ENCODE measurements around the gene TOP2B.

Gene TOP2B

DNA sequence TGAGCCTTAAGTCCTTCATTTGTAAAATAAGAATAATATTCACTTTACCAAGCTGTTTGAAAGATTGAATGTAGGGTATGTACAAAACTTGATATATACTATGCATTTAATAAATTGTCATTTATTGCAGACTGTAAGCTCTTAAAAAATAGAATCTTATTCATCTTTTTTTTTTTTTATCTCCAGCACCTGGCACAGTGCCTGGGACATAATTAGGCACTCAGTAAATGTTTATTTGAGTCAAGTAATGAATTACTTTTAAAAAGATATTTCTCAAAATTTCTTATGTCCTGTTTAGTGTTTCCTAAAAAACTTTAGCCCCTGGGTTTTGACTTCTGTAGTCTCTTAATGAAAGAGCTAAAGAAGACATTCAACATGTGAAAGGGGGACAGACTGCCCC is 71.7 kb downstream of the TOP2B start:
- DNase-seq (ENCODE audit: low spot score in 2 of 2) = no peak
- Mint-ChIP-seq H3K4me3 (no peak overlapping the region), H3K4me1 (no peaks in the 10 kb centered on the region), H3K27ac (ENCODE audit: low read depth) (no peak overlapping the region), H3K9me3 (no peaks in the 10 kb centered on the region), H3K36me3 (ENCODE audit: insufficient read depth) (peaks cover 6% of the 10 kb centered on the region), H3K27me3 (no peaks in the 10 kb centered on the region)
- no peak for ATAC-seq (replicated peaks; ENCODE audit: extremely low read depth, poor library complexity, severe bottlenecking)

DNA sequence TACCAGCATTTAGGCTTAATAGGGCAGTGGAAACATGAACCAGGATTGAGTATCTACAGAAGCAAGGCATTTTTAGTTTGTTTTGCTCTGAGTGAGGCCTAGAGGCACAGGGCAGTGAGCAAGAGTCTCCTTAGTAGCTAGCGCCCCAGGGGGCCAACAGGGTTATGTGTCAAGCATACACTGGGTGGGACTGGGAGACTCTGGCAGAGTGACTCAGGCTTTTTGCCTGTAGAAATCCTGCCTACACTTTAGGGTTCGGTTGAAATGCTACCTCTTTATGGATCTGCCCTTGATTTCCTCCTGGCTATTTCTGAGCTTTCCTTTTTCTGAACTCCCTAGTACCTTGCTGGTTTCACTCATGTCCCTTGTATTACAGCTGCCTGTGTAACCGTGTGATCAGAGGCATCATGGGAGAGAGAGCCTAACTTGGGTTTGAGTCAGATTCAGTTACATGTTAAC is 72.2 kb downstream of the TOP2B start:
- Mint-ChIP-seq H3K4me3 (no peak overlapping the region), H3K36me3 (ENCODE audit: insufficient read depth) (peaks cover 5% of the 10 kb centered on the region), H3K9me3 (no peaks in the 10 kb centered on the region), H3K27me3 (no peaks in the 10 kb centered on the region), H3K4me1 (no peaks in the 10 kb centered on the region), H3K27ac (ENCODE audit: low read depth) (no peak overlapping the region)
- DNase-seq (ENCODE audit: low spot score in 2 of 2) (no peak), ATAC-seq (replicated peaks; ENCODE audit: extremely low read depth, poor library complexity, severe bottlenecking) (no peak)

DNA sequence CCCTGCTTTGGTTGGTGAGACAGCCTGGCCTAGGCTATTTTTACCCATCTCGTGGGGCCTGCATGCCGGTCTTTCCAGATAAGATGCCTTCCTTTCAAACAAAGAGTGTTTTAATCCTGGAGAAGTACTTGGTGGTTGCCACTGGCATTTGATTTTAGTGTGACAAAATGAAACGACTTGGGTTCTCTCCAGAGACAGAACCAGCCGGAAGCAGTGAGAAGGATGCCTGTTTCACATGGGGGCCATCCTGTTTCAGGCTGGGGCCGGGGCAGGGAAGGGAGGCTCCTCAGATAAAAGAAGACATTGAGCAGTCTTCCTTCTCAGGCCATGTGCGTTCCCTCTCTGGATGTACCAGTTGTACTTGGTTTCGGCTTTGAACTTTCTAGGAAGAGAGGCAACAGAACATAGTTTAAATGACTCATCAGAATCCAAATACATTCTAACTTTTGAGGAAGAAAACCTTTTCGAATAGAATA is 74.9 kb downstream of the TOP2B start:
- ATAC-seq (replicated peaks; ENCODE audit: extremely low read depth, poor library complexity, severe bottlenecking) (no peak), DNase-seq (ENCODE audit: low spot score in 2 of 2) (no peak)
- H3K9me3 Mint-ChIP-seq = no peaks in the 10 kb centered on the region
- H3K4me1 Mint-ChIP-seq = no peaks in the 10 kb centered on the region
- no peaks in the 10 kb centered on the region for H3K36me3 Mint-ChIP-seq (ENCODE audit: insufficient read depth)
- peaks cover under 1% of the 10 kb centered on the region for H3K27me3 Mint-ChIP-seq
- no peak overlapping the region for H3K27ac Mint-ChIP-seq (ENCODE audit: low read depth)
- no peak overlapping the region for H3K4me3 Mint-ChIP-seq

DNA sequence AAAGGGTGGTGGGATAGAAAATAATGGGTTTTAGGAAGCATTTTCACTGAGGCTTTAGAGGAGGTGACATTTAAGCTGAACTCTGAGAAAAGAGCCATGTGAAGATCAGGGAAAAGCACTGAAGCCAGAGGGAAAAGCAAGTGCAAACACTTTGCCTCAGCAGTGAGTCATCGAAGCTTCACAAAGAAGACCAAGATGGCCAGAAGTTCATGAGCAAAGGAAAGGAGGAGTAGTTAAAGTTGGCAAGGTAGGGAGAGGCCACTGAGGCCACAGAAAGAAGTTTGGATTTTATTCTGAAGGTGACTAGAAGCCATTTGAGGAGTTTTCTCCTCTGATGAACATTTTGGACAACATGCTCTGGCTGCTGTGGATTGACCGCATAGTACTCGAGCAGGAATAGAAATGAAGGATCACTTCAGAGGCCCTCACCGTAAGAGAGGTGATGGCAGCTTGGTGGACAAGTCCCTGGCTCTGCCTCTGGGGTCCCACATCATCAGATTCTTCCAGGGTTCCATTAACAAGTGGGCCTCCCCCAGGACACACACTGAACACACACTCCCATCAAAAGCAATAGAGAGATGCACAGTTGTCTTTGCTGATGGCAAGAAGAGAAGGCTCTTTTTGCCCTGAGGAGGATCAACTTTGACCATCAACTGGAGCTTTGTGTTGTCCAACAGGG is 75.5 kb downstream of the TOP2B start:
- H3K27me3 Mint-ChIP-seq = peaks cover 6% of the 10 kb centered on the region
- H3K27ac Mint-ChIP-seq (ENCODE audit: low read depth) = no peak overlapping the region
- ATAC-seq (replicated peaks; ENCODE audit: extremely low read depth, poor library complexity, severe bottlenecking) (no peak), DNase-seq (ENCODE audit: low spot score in 2 of 2) (no peak)
- no peaks in the 10 kb centered on the region for H3K36me3 Mint-ChIP-seq (ENCODE audit: insufficient read depth)
- H3K4me1 Mint-ChIP-seq = no peaks in the 10 kb centered on the region
- H3K4me3 Mint-ChIP-seq = no peak overlapping the region
- H3K9me3 Mint-ChIP-seq = no peaks in the 10 kb centered on the region

DNA sequence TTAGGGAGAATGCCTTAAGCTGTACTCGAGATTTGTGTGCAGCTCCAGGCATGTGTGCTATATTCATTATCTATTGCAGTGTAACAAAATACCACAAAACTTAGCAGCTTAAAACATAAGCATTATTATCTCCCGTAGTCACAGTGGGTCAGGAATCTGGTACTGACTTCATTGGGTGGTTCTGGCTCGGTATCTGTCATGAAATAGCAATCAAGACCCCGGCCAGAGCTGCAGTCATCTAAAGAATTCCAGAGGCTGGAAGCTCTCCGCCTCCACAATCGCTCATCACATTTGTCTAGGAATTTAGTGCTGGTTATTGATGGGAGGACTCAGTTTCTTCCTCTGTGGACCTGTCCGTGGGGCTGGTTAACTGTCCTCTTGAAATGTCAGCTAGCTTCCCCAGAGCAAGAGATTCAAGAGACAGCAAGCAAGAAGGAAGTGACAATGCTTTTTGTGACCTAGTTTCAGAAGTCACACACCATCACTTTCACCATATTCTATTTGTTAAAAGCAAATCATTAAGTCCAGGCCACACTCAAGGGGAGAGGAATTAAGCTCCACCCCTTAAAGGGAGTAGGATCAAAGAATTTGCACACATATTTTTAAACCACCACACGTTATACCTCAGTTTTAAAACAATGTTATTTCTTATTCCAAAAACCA is 76.1 kb downstream of the TOP2B start:
- Mint-ChIP-seq H3K4me1 (no peaks in the 10 kb centered on the region), H3K27me3 (peaks cover 13% of the 10 kb centered on the region)

DNA sequence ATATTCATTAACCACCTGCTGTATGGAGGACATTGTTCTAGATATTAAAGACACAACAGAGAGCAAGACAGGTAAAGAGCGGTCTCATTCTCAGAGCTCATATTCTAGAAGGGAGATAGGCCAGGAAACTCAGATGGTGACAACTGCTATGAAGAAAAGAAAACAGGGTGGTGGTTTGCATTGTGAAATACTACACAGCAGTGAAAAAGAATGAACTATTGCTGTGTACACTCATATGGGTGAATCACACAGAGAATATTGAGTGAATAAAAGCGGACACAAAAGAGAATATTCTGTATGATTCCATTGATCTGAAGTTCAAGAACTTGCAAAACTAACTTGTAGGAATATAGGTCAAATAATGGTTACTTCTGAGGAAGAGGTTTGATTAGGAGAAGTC is 76.7 kb downstream of the TOP2B start:
- Mint-ChIP-seq H3K27ac (ENCODE audit: low read depth) (peak overlapping the region; percentile 21), H3K27me3 (peaks cover 19% of the 10 kb centered on the region), H3K9me3 (no peaks in the 10 kb centered on the region), H3K36me3 (ENCODE audit: insufficient read depth) (no peaks in the 10 kb centered on the region), H3K4me3 (no peak overlapping the region), H3K4me1 (no peaks in the 10 kb centered on the region)
- DNase-seq (ENCODE audit: low spot score in 2 of 2) (no peak), ATAC-seq (replicated peaks; ENCODE audit: extremely low read depth, poor library complexity, severe bottlenecking) (no peak)

More for the DNA sequence above, 76.1 kb downstream of the TOP2B start:
- ATAC-seq (replicated peaks; ENCODE audit: extremely low read depth, poor library complexity, severe bottlenecking) = no peak
- H3K27ac Mint-ChIP-seq (ENCODE audit: low read depth) = peak overlapping the region; percentile 21
- no peak for DNase-seq (ENCODE audit: low spot score in 2 of 2)
- H3K36me3 Mint-ChIP-seq (ENCODE audit: insufficient read depth) = no peaks in the 10 kb centered on the region
- H3K9me3 Mint-ChIP-seq = no peaks in the 10 kb centered on the region
- no peak overlapping the region for H3K4me3 Mint-ChIP-seq

DNA sequence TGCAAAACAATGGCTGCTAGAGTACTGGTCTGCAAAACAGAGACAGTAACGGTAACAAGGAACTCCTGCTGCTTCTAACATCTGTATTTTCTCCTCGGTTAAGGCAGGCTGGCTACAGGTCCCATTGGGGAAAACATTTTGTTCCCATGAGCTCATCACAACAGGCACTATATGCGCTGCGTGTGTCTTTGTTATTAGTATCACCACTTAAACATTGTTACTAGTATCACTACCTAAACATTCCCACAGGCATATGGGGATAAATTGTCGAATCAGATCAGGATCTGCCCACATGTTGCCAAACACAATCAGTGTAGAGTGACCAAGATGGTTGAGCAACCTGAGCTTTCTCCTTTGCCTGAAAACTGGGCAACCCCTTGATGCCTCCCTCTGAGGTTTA is 77.2 kb downstream of the TOP2B start:
- DNase-seq (ENCODE audit: low spot score in 2 of 2) (no peak), ATAC-seq (replicated peaks; ENCODE audit: extremely low read depth, poor library complexity, severe bottlenecking) (no peak)
- H3K4me3 Mint-ChIP-seq = no peak overlapping the region
- H3K9me3 Mint-ChIP-seq = no peaks in the 10 kb centered on the region
- peak overlapping the region; percentile 21 for H3K27ac Mint-ChIP-seq (ENCODE audit: low read depth)
- no peaks in the 10 kb centered on the region for H3K4me1 Mint-ChIP-seq
- H3K27me3 Mint-ChIP-seq = peaks cover 23% of the 10 kb centered on the region
- no peaks in the 10 kb centered on the region for H3K36me3 Mint-ChIP-seq (ENCODE audit: insufficient read depth)

DNA sequence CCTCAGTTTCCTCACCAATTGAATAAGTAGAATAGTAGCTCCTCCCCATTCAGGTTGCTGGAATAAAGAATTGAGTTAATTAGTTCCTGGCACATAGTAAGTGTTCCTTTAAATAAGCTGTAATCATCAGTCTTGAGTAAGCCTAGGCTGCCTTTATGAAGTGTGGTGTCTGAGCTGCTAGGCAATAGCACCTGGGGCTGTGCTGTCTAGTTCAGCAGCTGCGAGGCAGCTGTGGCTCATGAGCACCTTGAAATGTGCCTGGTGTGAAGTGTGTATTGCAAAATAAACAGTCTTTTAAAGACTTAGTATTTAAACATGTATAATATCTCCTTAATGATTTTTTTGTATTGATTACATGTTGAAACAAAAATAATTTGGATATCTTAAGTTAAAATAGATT is 77.6 kb downstream of the TOP2B start:
- peaks cover 24% of the 10 kb centered on the region for H3K27me3 Mint-ChIP-seq
- H3K27ac Mint-ChIP-seq (ENCODE audit: low read depth) = no peak overlapping the region
- no peaks in the 10 kb centered on the region for H3K9me3 Mint-ChIP-seq
- ATAC-seq (replicated peaks; ENCODE audit: extremely low read depth, poor library complexity, severe bottlenecking) = no peak
- H3K4me1 Mint-ChIP-seq = no peaks in the 10 kb centered on the region
- no peak overlapping the region for H3K4me3 Mint-ChIP-seq
- H3K36me3 Mint-ChIP-seq (ENCODE audit: insufficient read depth) = no peaks in the 10 kb centered on the region
- DNase-seq (ENCODE audit: low spot score in 2 of 2) = no peak

DNA sequence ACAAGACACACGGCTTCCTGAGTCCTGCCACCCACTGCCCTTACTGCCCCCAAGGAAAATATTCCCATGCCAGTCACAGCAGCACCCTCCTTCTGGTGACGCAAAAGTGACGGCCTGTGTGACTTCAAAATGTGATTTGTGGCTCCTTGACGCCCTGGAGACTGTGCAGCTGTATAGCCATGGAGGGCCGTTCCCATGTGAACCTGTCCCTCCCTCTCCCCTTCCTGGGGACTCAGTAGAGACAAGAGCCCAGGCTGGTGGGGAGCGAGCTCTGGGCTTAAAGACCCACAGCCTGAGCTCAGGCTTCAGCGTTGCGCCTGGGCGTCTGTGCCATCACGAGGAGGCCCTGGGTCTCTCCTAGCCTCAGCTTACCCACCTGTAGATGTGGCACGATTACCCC is 78.2 kb downstream of the TOP2B start:
- H3K27ac Mint-ChIP-seq (ENCODE audit: low read depth) = no peak overlapping the region
- no peaks in the 10 kb centered on the region for H3K9me3 Mint-ChIP-seq
- no peaks in the 10 kb centered on the region for H3K4me1 Mint-ChIP-seq
- peaks cover 24% of the 10 kb centered on the region for H3K27me3 Mint-ChIP-seq
- DNase-seq (ENCODE audit: low spot score in 2 of 2) (no peak), ATAC-seq (replicated peaks; ENCODE audit: extremely low read depth, poor library complexity, severe bottlenecking) (no peak)
- no peak overlapping the region for H3K4me3 Mint-ChIP-seq
- H3K36me3 Mint-ChIP-seq (ENCODE audit: insufficient read depth) = no peaks in the 10 kb centered on the region

DNA sequence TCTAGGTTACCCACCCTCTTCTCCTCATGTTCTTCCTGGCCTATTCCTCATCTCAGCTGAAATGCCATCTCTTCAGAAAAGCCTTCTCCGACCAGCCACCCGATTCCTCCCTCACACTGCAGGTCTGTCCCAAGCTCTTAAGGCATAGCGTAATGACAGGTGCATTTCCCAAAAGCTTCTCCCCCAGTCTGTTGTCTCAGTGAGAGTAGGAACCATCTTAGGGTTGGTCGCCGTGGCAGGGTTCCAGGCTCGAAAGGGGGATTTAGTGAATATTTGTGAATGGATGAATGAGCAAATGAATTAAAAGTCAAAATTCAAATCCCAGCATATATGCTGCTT is 78.6 kb downstream of the TOP2B start:
- ATAC-seq (replicated peaks; ENCODE audit: extremely low read depth, poor library complexity, severe bottlenecking) (no peak), DNase-seq (ENCODE audit: low spot score in 2 of 2) (no peak)
- no peaks in the 10 kb centered on the region for H3K9me3 Mint-ChIP-seq
- H3K27me3 Mint-ChIP-seq = peaks cover 24% of the 10 kb centered on the region
- no peak overlapping the region for H3K27ac Mint-ChIP-seq (ENCODE audit: low read depth)
- H3K4me3 Mint-ChIP-seq = no peak overlapping the region
- H3K36me3 Mint-ChIP-seq (ENCODE audit: insufficient read depth) = no peaks in the 10 kb centered on the region
- no peaks in the 10 kb centered on the region for H3K4me1 Mint-ChIP-seq

DNA sequence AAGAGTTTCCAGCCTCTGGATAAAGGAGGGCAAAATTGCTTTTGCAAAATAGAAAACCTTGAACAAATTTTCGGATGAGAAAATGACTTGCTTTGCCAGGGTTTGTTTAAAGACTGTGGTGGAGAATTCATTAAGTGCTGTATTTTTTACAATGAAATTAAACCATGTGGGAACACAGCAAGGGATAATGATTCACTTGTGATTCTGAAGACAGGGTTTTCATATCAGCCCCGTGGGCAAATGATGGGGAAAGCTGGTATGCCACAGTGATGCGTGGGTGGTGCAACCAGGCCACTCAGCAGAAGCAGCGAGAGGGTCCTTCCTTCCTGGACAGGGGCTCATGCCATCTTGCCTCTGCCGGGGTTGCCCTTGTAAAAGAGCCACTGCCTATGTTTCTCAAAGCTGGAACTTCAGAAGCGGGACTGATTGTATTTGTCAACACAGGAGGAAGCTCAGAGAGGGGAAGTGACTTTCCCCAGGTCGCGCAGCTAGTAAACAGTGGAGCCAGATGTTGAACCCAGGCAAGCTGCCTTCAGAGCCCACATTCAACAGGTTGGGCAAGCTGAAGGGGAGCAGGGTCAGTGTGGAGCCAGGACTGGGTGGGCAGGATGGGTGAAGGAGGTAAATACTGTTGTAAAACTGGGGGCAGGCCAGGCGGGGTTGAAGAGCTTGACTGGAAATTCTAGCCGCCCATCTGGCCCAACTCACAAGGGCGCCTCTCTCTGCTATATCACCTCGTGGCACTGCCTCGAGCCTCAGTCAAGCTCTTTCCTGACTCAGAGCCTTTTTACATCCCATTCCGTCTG is 79.1 kb downstream of the TOP2B start:
- Mint-ChIP-seq H3K27ac (ENCODE audit: low read depth) (no peak overlapping the region), H3K4me3 (no peak overlapping the region), H3K9me3 (no peaks in the 10 kb centered on the region), H3K36me3 (ENCODE audit: insufficient read depth) (no peaks in the 10 kb centered on the region), H3K27me3 (peaks cover 24% of the 10 kb centered on the region), H3K4me1 (no peaks in the 10 kb centered on the region)
- ATAC-seq (replicated peaks; ENCODE audit: extremely low read depth, poor library complexity, severe bottlenecking) = no peak
- DNase-seq (ENCODE audit: low spot score in 2 of 2) = no peak

DNA sequence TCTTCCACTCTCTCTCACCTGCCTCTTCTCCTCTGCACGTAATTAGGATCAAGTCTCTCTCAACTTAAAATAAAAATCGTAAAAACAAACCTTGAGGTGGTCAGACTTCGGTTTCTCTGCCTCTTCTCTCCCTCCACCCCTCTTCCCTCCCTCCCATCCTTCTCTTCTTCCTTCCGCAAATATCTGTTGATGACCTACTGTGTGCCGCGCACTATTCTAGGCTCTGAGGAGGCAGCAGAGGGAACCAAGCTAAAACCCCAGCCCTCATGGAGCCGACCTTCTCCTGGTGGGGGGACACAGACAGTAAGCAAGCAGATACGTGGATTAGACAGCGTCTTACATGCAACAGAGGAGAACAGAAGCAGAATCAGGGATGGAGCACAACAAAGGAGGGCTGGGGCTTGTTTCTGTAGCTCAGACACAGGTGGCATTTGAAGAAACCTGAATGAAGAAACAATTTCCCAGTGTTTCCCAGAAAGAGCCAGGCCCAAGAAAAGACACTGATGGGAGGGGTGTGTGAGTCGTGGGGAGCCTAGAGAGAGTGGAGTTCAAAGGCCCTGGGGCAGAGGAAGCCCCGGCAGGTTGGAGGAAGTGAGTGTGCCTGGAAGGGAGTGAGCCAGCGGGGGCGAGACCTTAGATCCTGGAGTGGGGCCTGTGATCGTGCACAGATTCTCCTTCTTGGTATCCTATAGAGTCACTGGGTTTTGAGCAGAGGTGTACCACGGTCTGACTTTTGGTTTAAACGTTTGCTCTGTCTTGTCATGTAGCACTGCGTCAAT is 80.5 kb downstream of the TOP2B start:
- no peaks in the 10 kb centered on the region for H3K4me1 Mint-ChIP-seq

More for the DNA sequence above, 80.5 kb downstream of the TOP2B start:
- H3K27ac Mint-ChIP-seq (ENCODE audit: low read depth) = peak overlapping the region; percentile 10
- DNase-seq (ENCODE audit: low spot score in 2 of 2) (no peak), ATAC-seq (replicated peaks; ENCODE audit: extremely low read depth, poor library complexity, severe bottlenecking) (no peak)
- H3K36me3 Mint-ChIP-seq (ENCODE audit: insufficient read depth) = no peaks in the 10 kb centered on the region
- H3K4me3 Mint-ChIP-seq = no peak overlapping the region
- peaks cover 24% of the 10 kb centered on the region for H3K27me3 Mint-ChIP-seq
- H3K9me3 Mint-ChIP-seq = no peaks in the 10 kb centered on the region

Measured in central memory CD8-positive, alpha-beta T cell (primary cell).